ENCODE results near the gene CPSF2.
"Not testable (repeated sequence)": the region's sequence is repeated elsewhere in the genome, so short reads cannot be mapped to it uniquely, and the experiment has no call there.

Gene CPSF2

GRCh38 chr14:92185559-92185958 is 63.8 kb downstream of the CPSF2 start:
- Mint-ChIP-seq H3K4me3 (no peak overlapping the region), H3K27ac (no peak overlapping the region), H3K27me3 (no peaks in the 10 kb centered on the region), H3K4me1 (no peaks in the 10 kb centered on the region), H3K36me3 (peaks cover 3 to 6% of the 10 kb centered on the region in 2 donors), H3K9me3 (peaks cover 5 to 6% of the 10 kb centered on the region in 2 donors)
- DNase-seq (no peak), ATAC-seq (replicated peaks) (no peak)

- H3K9me3 Mint-ChIP-seq; H3K27me3 Mint-ChIP-seq; H3K27ac Mint-ChIP-seq; DNase-seq; H3K4me3 Mint-ChIP-seq; H3K36me3 Mint-ChIP-seq; H3K4me1 Mint-ChIP-seq; ATAC-seq (replicated peaks): not testable (repeated sequence)
Observed at GRCh38 chr14:92187616-92188015, 65.8 kb downstream of the CPSF2 start.

GRCh38 chr14:92190768-92191167 is 69.0 kb downstream of the CPSF2 start:
- no peak for ATAC-seq (replicated peaks)
- Mint-ChIP-seq H3K27ac (no peak overlapping the region), H3K9me3 (peaks cover 5 to 6% of the 10 kb centered on the region in 2 donors), H3K4me3 (no peak overlapping the region), H3K36me3 (peaks cover 3 to 5% of the 10 kb centered on the region in 2 donors), H3K4me1 (no peaks in the 10 kb centered on the region), H3K27me3 (no peaks in the 10 kb centered on the region)
- no peak for DNase-seq

- Mint-ChIP-seq H3K27ac (no peak overlapping the region), H3K36me3 (no peaks in the 10 kb centered on the region), H3K4me1 (no peaks in the 10 kb centered on the region), H3K27me3 (peaks cover 18 to 19% of the 10 kb centered on the region in 2 donors), H3K4me3 (no peak overlapping the region), H3K9me3 (no peaks in the 10 kb centered on the region)
- DNase-seq (no peak), ATAC-seq (replicated peaks) (no peak)
Observed at GRCh38 chr14:92198804-92199203, 77.0 kb downstream of the CPSF2 start.

GRCh38 chr14:92199763-92200162 is 78.0 kb downstream of the CPSF2 start:
- Mint-ChIP-seq H3K27me3 (peaks cover 23 to 28% of the 10 kb centered on the region in 2 donors), H3K36me3 (no peaks in the 10 kb centered on the region), H3K4me1 (no peaks in the 10 kb centered on the region), H3K27ac (no peak overlapping the region), H3K9me3 (no peaks in the 10 kb centered on the region), H3K4me3 (no peak overlapping the region)
- DNase-seq (no peak), ATAC-seq (replicated peaks) (no peak)

GRCh38 chr14:92203116-92203515 is 81.3 kb downstream of the CPSF2 start:
- Mint-ChIP-seq H3K4me3 (no peak overlapping the region), H3K9me3 (no peaks in the 10 kb centered on the region), H3K27ac (no peak overlapping the region), H3K27me3 (peaks cover 39 to 44% of the 10 kb centered on the region in 2 donors), H3K36me3 (no peaks in the 10 kb centered on the region), H3K4me1 (no peaks in the 10 kb centered on the region)
- no peak for ATAC-seq (replicated peaks)
- DNase-seq, result no peak

GRCh38 chr14:92204792-92205191 is 83.0 kb downstream of the CPSF2 start:
- ATAC-seq (replicated peaks) (no peak), DNase-seq (no peak)
- no peak overlapping the region for H3K4me3 Mint-ChIP-seq
- H3K27me3 Mint-ChIP-seq, result peaks cover 38% of the 10 kb centered on the region in 2 donors
- H3K27ac Mint-ChIP-seq, result no peak overlapping the region
- H3K4me1 Mint-ChIP-seq, result no peaks in the 10 kb centered on the region
- peaks cover 0 to 2% of the 10 kb centered on the region in 2 donors for H3K9me3 Mint-ChIP-seq
- no peaks in the 10 kb centered on the region for H3K36me3 Mint-ChIP-seq

GRCh38 chr14:92207012-92207927 is 85.5 kb downstream of the CPSF2 start:
- no peak overlapping the region for H3K4me3 Mint-ChIP-seq
- DNase-seq (no peak), ATAC-seq (replicated peaks) (no peak)
- no peak overlapping the region for H3K27ac Mint-ChIP-seq
- peaks cover 31 to 32% of the 10 kb centered on the region in 2 donors for H3K27me3 Mint-ChIP-seq
- no peaks in the 10 kb centered on the region for H3K4me1 Mint-ChIP-seq
- peaks cover 0 to 7% of the 10 kb centered on the region in 2 donors for H3K36me3 Mint-ChIP-seq
- peaks cover 8 to 11% of the 10 kb centered on the region in 2 donors for H3K9me3 Mint-ChIP-seq

GRCh38 chr14:92207928-92208265 is 86.1 kb downstream of the CPSF2 start:
- H3K4me1 Mint-ChIP-seq, result no peaks in the 10 kb centered on the region
- peaks cover 3 to 7% of the 10 kb centered on the region in 2 donors for H3K36me3 Mint-ChIP-seq
- no peak for DNase-seq
- H3K9me3 Mint-ChIP-seq, result peaks cover 11 to 15% of the 10 kb centered on the region in 2 donors
- no peak overlapping the region for H3K27ac Mint-ChIP-seq
- H3K27me3 Mint-ChIP-seq, result peaks cover 27 to 30% of the 10 kb centered on the region in 2 donors
- no peak overlapping the region for H3K4me3 Mint-ChIP-seq
- no peak for ATAC-seq (replicated peaks)

- DNase-seq, result no peak
- H3K4me3 Mint-ChIP-seq, result no peak overlapping the region
- no peaks in the 10 kb centered on the region for H3K4me1 Mint-ChIP-seq
- no peak for ATAC-seq (replicated peaks)
- H3K9me3 Mint-ChIP-seq, result peaks cover 17 to 22% of the 10 kb centered on the region in 2 donors
- H3K36me3 Mint-ChIP-seq, result peaks cover 7% of the 10 kb centered on the region in 2 donors
- peaks cover 22 to 30% of the 10 kb centered on the region in 2 donors for H3K27me3 Mint-ChIP-seq
- no peak overlapping the region for H3K27ac Mint-ChIP-seq
Observed at GRCh38 chr14:92209141-92209540, 87.4 kb downstream of the CPSF2 start.

- not testable (repeated sequence) for DNase-seq; H3K4me1 Mint-ChIP-seq; H3K27ac Mint-ChIP-seq; ATAC-seq (replicated peaks); H3K4me3 Mint-ChIP-seq; H3K36me3 Mint-ChIP-seq
- H3K9me3 Mint-ChIP-seq, result peaks cover 17 to 22% of the 10 kb centered on the region in 2 donors
- H3K27me3 Mint-ChIP-seq, result peaks cover 14 to 26% of the 10 kb centered on the region in 2 donors
Observed at GRCh38 chr14:92213125-92213524, 91.4 kb downstream of the CPSF2 start.

- Mint-ChIP-seq H3K27me3 (peaks cover 20 to 25% of the 10 kb centered on the region in 2 donors), H3K4me1 (no peaks in the 10 kb centered on the region), H3K4me3 (no peak overlapping the region), H3K27ac (no peak overlapping the region), H3K36me3 (peaks cover 5 to 7% of the 10 kb centered on the region in 2 donors), H3K9me3 (peaks cover 17 to 18% of the 10 kb centered on the region in 2 donors)
- ATAC-seq (replicated peaks) (no peak), DNase-seq (no peak)
Observed at GRCh38 chr14:92215579-92215978, 93.8 kb downstream of the CPSF2 start.

- DNase-seq, result no peak
- H3K27ac Mint-ChIP-seq, result no peak overlapping the region
- no peaks in the 10 kb centered on the region for H3K4me1 Mint-ChIP-seq
- no peak for ATAC-seq (replicated peaks)
- peaks cover 0 to 3% of the 10 kb centered on the region in 2 donors for H3K36me3 Mint-ChIP-seq
- H3K27me3 Mint-ChIP-seq, result peaks cover 31 to 35% of the 10 kb centered on the region in 2 donors
- no peak overlapping the region for H3K4me3 Mint-ChIP-seq
- H3K9me3 Mint-ChIP-seq, result peaks cover 5 to 6% of the 10 kb centered on the region in 2 donors
Observed at GRCh38 chr14:92217936-92218335, 96.2 kb downstream of the CPSF2 start.
